Stomach smooth muscle (tissue), 2 donors: Measurements from ENCODE around the gene NXPH1.

Experiments
- H3K27ac ChIP-seq: one replicate; pipeline ENCODE4 v1.7.0; 2013; ENCODE audit warnings: mild to moderate bottlenecking, low read length, inconsistent platforms
- H3K27me3 ChIP-seq, 2 donors: one replicate each; pipeline ENCODE4 v1.7.0; 2013; ENCODE audit warnings: low read length in 2 of 2; ENCODE audit not compliant: insufficient read depth in 2 of 2, control insufficient read depth in 1 of 2
- H3K36me3 ChIP-seq, 2 donors: one replicate each; pipeline ENCODE4 v1.7.0; 2013; ENCODE audit warnings: low read length in 2 of 2; ENCODE audit not compliant: control insufficient read depth in 2 of 2, insufficient read depth in 2 of 2
- H3K4me1 ChIP-seq: one replicate; pipeline ENCODE4 v1.7.0; 2013; ENCODE audit warnings: low read length; ENCODE audit not compliant: control insufficient read depth, insufficient read depth
- H3K4me3 ChIP-seq, 2 donors: one replicate each; pipeline ENCODE4 v1.7.0; 2013; ENCODE audit warnings: low read length in 2 of 2
- H3K9ac ChIP-seq, 2 donors: one replicate each; pipeline ENCODE4 v1.7.0; 2013; ENCODE audit warnings: low read length in 2 of 2, mild to moderate bottlenecking in 1 of 2
- H3K9me3 ChIP-seq, 2 donors: one replicate each; pipeline ENCODE4 v1.7.0; 2013; ENCODE audit warnings: low read length in 2 of 2; ENCODE audit not compliant: control insufficient read depth in 2 of 2
- donor health status: healthy.
- donor health status: Pancreatic carcinoma.

The NXPH1 gene

GRCh38 chr7:8411103-8411502 lies 22.3 kb upstream of the NXPH1 start:
- no peak overlapping the region for H3K27ac ChIP-seq

GRCh38 chr7:8413600-8413999 lies 19.8 kb upstream of the NXPH1 start:
- Histone ChIP-seq H3K9ac (no peak overlapping the region), H3K9me3 (no peaks in the 10 kb centered on the region), H3K27me3 (no peaks in the 10 kb centered on the region), H3K4me3 (no peak overlapping the region), H3K4me1 (no peaks in the 10 kb centered on the region), H3K36me3 (no peaks in the 10 kb centered on the region), H3K27ac (no peak overlapping the region)

More at GRCh38 chr7:8411103-8411502, 22.3 kb upstream of the NXPH1 start:
- Histone ChIP-seq H3K4me3 (no peak overlapping the region), H3K9me3 (no peaks in the 10 kb centered on the region), H3K27me3 (no peaks in the 10 kb centered on the region), H3K9ac (no peak overlapping the region), H3K36me3 (no peaks in the 10 kb centered on the region), H3K4me1 (no peaks in the 10 kb centered on the region)

GRCh38 chr7:8418629-8419245 lies 14.7 kb upstream of the NXPH1 start:
- no peaks in the 10 kb centered on the region for H3K4me1 ChIP-seq
- no peak overlapping the region for H3K4me3 ChIP-seq
- H3K9me3 ChIP-seq = no peaks in the 10 kb centered on the region

GRCh38 chr7:8422177-8422576 lies 11.2 kb upstream of the NXPH1 start:
- H3K36me3 ChIP-seq = no peaks in the 10 kb centered on the region
- no peaks in the 10 kb centered on the region for H3K4me1 ChIP-seq

More at GRCh38 chr7:8418629-8419245, 14.7 kb upstream of the NXPH1 start:
- H3K36me3 ChIP-seq = no peaks in the 10 kb centered on the region
- no peak overlapping the region for H3K27ac ChIP-seq
- H3K27me3 ChIP-seq = peaks cover 0 to 2% of the 10 kb centered on the region in 2 donors
- no peak overlapping the region for H3K9ac ChIP-seq

GRCh38 chr7:8423057-8423456 lies 10.4 kb upstream of the NXPH1 start:
- Histone ChIP-seq H3K27me3 (peaks cover 0 to 3% of the 10 kb centered on the region in 2 donors), H3K4me3 (no peak overlapping the region), H3K27ac (no peak overlapping the region), H3K4me1 (no peaks in the 10 kb centered on the region), H3K9me3 (no peaks in the 10 kb centered on the region), H3K36me3 (no peaks in the 10 kb centered on the region), H3K9ac (no peak overlapping the region)

More at GRCh38 chr7:8422177-8422576, 11.2 kb upstream of the NXPH1 start:
- Histone ChIP-seq H3K9me3 (no peaks in the 10 kb centered on the region), H3K27ac (no peak overlapping the region), H3K9ac (no peak overlapping the region), H3K4me3 (no peak overlapping the region), H3K27me3 (peaks cover 0 to 3% of the 10 kb centered on the region in 2 donors)

GRCh38 chr7:8425223-8425622 lies 8.2 kb upstream of the NXPH1 start:
- Histone ChIP-seq H3K4me3 (no peak overlapping the region), H3K9me3 (no peaks in the 10 kb centered on the region), H3K27ac (no peak overlapping the region), H3K36me3 (no peaks in the 10 kb centered on the region), H3K27me3 (peaks cover 0 to 3% of the 10 kb centered on the region in 2 donors), H3K9ac (no peak overlapping the region), H3K4me1 (no peaks in the 10 kb centered on the region)

- H3K9ac ChIP-seq = no peak overlapping the region
- no peaks in the 10 kb centered on the region for H3K4me1 ChIP-seq
- no peak overlapping the region for H3K4me3 ChIP-seq
- H3K36me3 ChIP-seq = no peaks in the 10 kb centered on the region
- H3K27me3 ChIP-seq = peaks cover 31 to 35% of the 10 kb centered on the region in 2 donors
- no peak overlapping the region for H3K27ac ChIP-seq
- no peaks in the 10 kb centered on the region for H3K9me3 ChIP-seq
These were observed 2.8 kb upstream of the NXPH1 start for GRCh38 chr7:8430643-8431042.

GRCh38 chr7:8434290-8435002 lies 1.0 kb downstream of the NXPH1 start:
- no peak overlapping the region for H3K4me3 ChIP-seq
- no peaks in the 10 kb centered on the region for H3K9me3 ChIP-seq
- peaks cover 54 to 64% of the 10 kb centered on the region in 2 donors for H3K27me3 ChIP-seq
- no peak overlapping the region for H3K9ac ChIP-seq
- H3K36me3 ChIP-seq = no peaks in the 10 kb centered on the region
- peaks cover 3% of the 10 kb centered on the region for H3K4me1 ChIP-seq
- H3K27ac ChIP-seq = no peak overlapping the region

GRCh38 chr7:8435095-8435494 lies 1.7 kb downstream of the NXPH1 start:
- no peaks in the 10 kb centered on the region for H3K9me3 ChIP-seq
- H3K4me3 ChIP-seq = no peak overlapping the region
- H3K4me1 ChIP-seq = peaks cover 3% of the 10 kb centered on the region
- H3K36me3 ChIP-seq = no peaks in the 10 kb centered on the region
- H3K27me3 ChIP-seq = peaks cover 54 to 67% of the 10 kb centered on the region in 2 donors
- no peak overlapping the region for H3K27ac ChIP-seq
- no peak overlapping the region for H3K9ac ChIP-seq

GRCh38 chr7:8435590-8436545 lies 2.5 kb downstream of the NXPH1 start:
- H3K4me3 ChIP-seq = no peak overlapping the region
- H3K27me3 ChIP-seq = peaks cover 57 to 72% of the 10 kb centered on the region in 2 donors
- H3K4me1 ChIP-seq = peaks cover 3% of the 10 kb centered on the region

More at GRCh38 chr7:8435590-8436545, 2.5 kb downstream of the NXPH1 start:
- H3K36me3 ChIP-seq = no peaks in the 10 kb centered on the region
- no peaks in the 10 kb centered on the region for H3K9me3 ChIP-seq
- no peak overlapping the region for H3K27ac ChIP-seq
- H3K9ac ChIP-seq = no peak overlapping the region
